Neutrophil (primary cell): Measurements from ENCODE around the gene NIM1K.

Experiments used
- H3K27ac ChIP-seq: fragments of 200-600 bp; sonication (generic); 2 replicates; pipeline ENCODE4 v1.5.1; 2016; ENCODE audit warnings: mild to moderate bottlenecking, moderate library complexity
- H3K27me3 ChIP-seq: fragments of 200-600 bp; sonication (generic); 2 replicates; pipeline ENCODE4 v1.6.0; 2016; ENCODE audit warnings: mild to moderate bottlenecking
- H3K36me3 ChIP-seq: fragments of 200-600 bp; sonication (generic); 2 replicates; pipeline ENCODE4 v1.5.1; 2017
- H3K4me1 ChIP-seq, 2 experiments: fragments of 200-600 bp in 1 of 2; sonication (generic) in 1 of 2; 1 replicate in 1 of 2; 2 replicates in 1 of 2; pipeline versions ENCODE4 v1.5.1 to v1.6.1; 2013 to 2016; ENCODE audit warnings: low read depth in 1 of 2, low read length in 1 of 2, mild to moderate bottlenecking in 1 of 2, moderate library complexity in 1 of 2; ENCODE audit not compliant: control insufficient read depth in 1 of 2, insufficient read depth in 1 of 2
- H3K4me3 ChIP-seq, 2 experiments: fragments of 200-600 bp in 1 of 2; sonication (generic) in 1 of 2; 1 replicate in 1 of 2; 2 replicates in 1 of 2; pipeline ENCODE4 v1.5.1; 2013 to 2016; ENCODE audit warnings: low read depth in 1 of 2, low read length in 1 of 2, mild to moderate bottlenecking in 1 of 2, moderate library complexity in 1 of 2
- H3K9me3 ChIP-seq: fragments of 200-600 bp; sonication (generic); 2 replicates; pipeline ENCODE4 v1.5.1; 2016
- CTCF ChIP-seq: fragments of 200-600 bp; sonication (generic); IDR thresholded peaks from 2 replicates; pipeline ENCODE4 v1.5.1; 2016; ENCODE audit warnings: antibody characterized with exemption

The NIM1K gene

GRCh38 chr5:43150075-43150474 lies 42.0 kb upstream of the NIM1K start:
- no peak overlapping the region for H3K27ac ChIP-seq
- no peaks in the 10 kb centered on the region for H3K27me3 ChIP-seq
- peaks cover 9% of the 10 kb centered on the region for H3K36me3 ChIP-seq
- TF ChIP-seq CTCF: no peak
- no peak overlapping the region for H3K4me3 ChIP-seq
- no peaks in the 10 kb centered on the region for H3K9me3 ChIP-seq
- H3K4me1 ChIP-seq: no peaks in the 10 kb centered on the region

DNA sequence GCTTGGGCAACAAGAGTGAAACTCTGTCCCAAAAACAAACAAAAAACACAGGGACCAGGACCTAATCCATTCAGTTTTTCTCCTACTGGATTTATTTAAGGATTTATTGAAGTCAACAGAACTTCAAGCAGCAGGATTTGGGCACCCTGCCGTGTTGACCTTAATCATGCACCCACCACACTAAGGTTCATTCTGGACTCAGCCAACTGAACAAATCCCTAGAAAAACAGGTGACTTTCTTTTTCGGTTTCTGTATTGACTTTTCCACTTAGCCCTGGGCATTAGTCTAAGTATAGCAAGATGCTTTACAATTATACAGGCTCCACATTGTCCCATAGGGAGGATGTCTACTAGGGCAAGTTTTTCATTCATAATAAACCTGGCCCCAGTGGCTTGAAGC lies 41.3 kb upstream of the NIM1K start:
- Histone ChIP-seq H3K4me1 (no peaks in the 10 kb centered on the region), H3K36me3 (peaks cover 9% of the 10 kb centered on the region), H3K9me3 (no peaks in the 10 kb centered on the region), H3K27ac (no peak overlapping the region), H3K27me3 (no peaks in the 10 kb centered on the region), H3K4me3 (no peak overlapping the region)
- TF ChIP-seq CTCF: no peak

DNA sequence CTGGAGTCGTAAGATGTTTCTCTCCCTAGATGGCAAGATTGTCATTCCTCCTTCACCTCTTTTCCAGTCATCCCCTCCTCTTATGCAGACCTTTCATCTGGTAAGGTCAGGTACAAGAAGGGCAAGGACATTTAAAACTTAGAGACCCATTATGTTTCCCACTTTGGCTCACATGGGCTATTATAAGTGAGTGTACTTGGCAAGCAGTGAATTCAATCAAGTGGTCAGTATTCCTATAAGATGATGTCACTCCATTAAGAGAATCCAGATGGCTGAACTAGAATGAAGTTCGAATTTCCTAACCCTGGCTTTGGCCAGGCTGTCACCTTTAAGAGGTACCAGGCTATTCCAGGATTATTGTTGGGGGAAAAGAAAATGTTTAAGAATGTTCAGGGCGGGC lies 39.1 kb upstream of the NIM1K start:
- Histone ChIP-seq H3K27ac (no peak overlapping the region), H3K36me3 (peaks cover 9% of the 10 kb centered on the region), H3K27me3 (no peaks in the 10 kb centered on the region), H3K9me3 (no peaks in the 10 kb centered on the region), H3K4me3 (no peak overlapping the region), H3K4me1 (no peaks in the 10 kb centered on the region)
- no peak for TF ChIP-seq CTCF

DNA sequence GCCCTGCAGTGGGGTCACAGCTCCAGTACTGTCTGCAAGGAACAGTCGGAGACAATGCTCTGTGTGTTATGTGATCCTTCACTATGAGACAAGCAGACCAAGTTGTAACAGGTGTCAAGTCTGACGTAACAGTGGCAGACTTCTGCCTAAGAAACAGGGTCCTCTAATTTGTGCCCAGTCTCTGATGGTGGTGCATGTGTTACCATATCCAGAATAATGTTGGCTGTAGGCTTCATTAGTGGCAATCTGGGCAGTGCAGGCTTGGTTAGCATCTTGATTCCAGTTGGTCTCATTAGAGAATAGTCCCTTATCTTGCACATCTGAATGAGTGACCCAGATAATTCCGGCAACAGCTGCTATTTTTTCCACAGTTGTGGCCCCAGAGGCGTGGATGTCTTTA lies 37.6 kb upstream of the NIM1K start:
- Histone ChIP-seq H3K36me3 (peaks cover 9% of the 10 kb centered on the region), H3K9me3 (no peaks in the 10 kb centered on the region), H3K4me1 (no peaks in the 10 kb centered on the region), H3K27ac (no peak overlapping the region), H3K4me3 (no peak overlapping the region), H3K27me3 (no peaks in the 10 kb centered on the region)
- TF ChIP-seq CTCF: no peak

DNA sequence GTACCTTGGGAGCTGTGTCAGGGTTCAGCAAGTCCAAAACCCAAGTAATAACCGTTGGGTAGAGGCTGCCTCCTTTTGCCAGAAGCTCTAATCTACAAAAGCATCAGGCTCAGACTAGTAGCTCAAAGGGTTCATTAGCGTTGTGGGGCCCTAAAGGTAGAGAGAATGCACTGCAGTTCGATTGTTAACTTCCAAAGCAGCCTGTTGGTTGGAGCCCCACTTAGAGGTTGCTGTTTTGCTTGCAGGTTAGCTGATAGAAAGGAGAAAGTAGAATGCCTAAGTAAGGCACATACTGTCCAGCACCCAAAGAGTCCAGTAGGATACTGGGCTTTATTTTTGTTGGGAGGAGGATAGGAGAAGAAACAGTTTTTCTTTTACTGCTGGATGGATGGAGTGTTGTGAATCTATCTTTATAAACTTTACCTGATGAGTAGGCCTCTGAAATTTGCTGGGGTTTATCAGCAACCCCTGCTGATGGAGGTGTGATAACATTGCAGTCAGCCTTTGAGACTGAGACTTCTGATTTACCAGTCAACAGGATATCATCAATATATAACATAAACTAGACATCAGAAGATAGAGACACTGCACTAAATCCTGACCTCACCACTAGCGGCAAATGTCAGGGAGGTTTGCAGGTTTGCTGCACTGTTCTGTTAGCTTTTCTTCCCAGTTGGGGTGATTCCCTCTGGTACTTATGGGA lies 36.5 kb upstream of the NIM1K start:
- peaks cover 9% of the 10 kb centered on the region for H3K36me3 ChIP-seq
- no peak overlapping the region for H3K4me3 ChIP-seq
- H3K9me3 ChIP-seq: no peaks in the 10 kb centered on the region
- H3K27me3 ChIP-seq: no peaks in the 10 kb centered on the region
- no peak for TF ChIP-seq CTCF
- peaks cover 0 to under 1% of the 10 kb centered on the region in 2 experiments for H3K4me1 ChIP-seq
- no peak overlapping the region for H3K27ac ChIP-seq
